ENCODE data around the gene HP.
"Not testable (repeated sequence)": the region's sequence is repeated elsewhere in the genome, so short reads cannot be mapped to it uniquely, and the experiment has no call there.

Gene HP

GRCh38 chr16:72057313-72057712 is 3.0 kb downstream of the HP start:
- not testable (repeated sequence) for H3K4me1 Mint-ChIP-seq (ENCODE audit: low read depth); H3K27me3 Mint-ChIP-seq (ENCODE audit: low read depth); H3K36me3 Mint-ChIP-seq (ENCODE audit: low read depth); H3K4me3 Mint-ChIP-seq; H3K9me3 Mint-ChIP-seq; H3K27ac Mint-ChIP-seq

- not testable (repeated sequence) for H3K27ac Mint-ChIP-seq; H3K4me1 Mint-ChIP-seq (ENCODE audit: low read depth); H3K9me3 Mint-ChIP-seq; H3K27me3 Mint-ChIP-seq (ENCODE audit: low read depth); H3K36me3 Mint-ChIP-seq (ENCODE audit: low read depth); H3K4me3 Mint-ChIP-seq
Observed at GRCh38 chr16:72059060-72059459, 4.8 kb downstream of the HP start.

- Mint-ChIP-seq H3K9me3 (no peaks in the 10 kb centered on the region), H3K4me3 (no peak overlapping the region), H3K36me3 (ENCODE audit: low read depth) (no peaks in the 10 kb centered on the region), H3K4me1 (ENCODE audit: low read depth) (no peaks in the 10 kb centered on the region), H3K27me3 (ENCODE audit: low read depth) (no peaks in the 10 kb centered on the region), H3K27ac (no peak overlapping the region)
Observed at GRCh38 chr16:72060405-72060804, 6.1 kb downstream of the HP start.

GRCh38 chr16:72061564-72061963 is 7.3 kb downstream of the HP start:
- no peaks in the 10 kb centered on the region for H3K4me1 Mint-ChIP-seq (ENCODE audit: low read depth)
- no peaks in the 10 kb centered on the region for H3K27me3 Mint-ChIP-seq (ENCODE audit: low read depth)
- no peak overlapping the region for H3K27ac Mint-ChIP-seq
- H3K4me3 Mint-ChIP-seq = no peak overlapping the region
- no peaks in the 10 kb centered on the region for H3K9me3 Mint-ChIP-seq
- no peaks in the 10 kb centered on the region for H3K36me3 Mint-ChIP-seq (ENCODE audit: low read depth)

- H3K27ac Mint-ChIP-seq = no peak overlapping the region
- no peaks in the 10 kb centered on the region for H3K4me1 Mint-ChIP-seq (ENCODE audit: low read depth)
- no peaks in the 10 kb centered on the region for H3K9me3 Mint-ChIP-seq
- no peak overlapping the region for H3K4me3 Mint-ChIP-seq
- no peaks in the 10 kb centered on the region for H3K27me3 Mint-ChIP-seq (ENCODE audit: low read depth)
- no peaks in the 10 kb centered on the region for H3K36me3 Mint-ChIP-seq (ENCODE audit: low read depth)
Observed at GRCh38 chr16:72064361-72064894, 10.1 kb downstream of the HP start.

GRCh38 chr16:72066747-72067146 is 12.4 kb downstream of the HP start:
- Mint-ChIP-seq H3K27ac (no peak overlapping the region), H3K9me3 (no peaks in the 10 kb centered on the region), H3K36me3 (ENCODE audit: low read depth) (no peaks in the 10 kb centered on the region), H3K4me3 (no peak overlapping the region), H3K4me1 (ENCODE audit: low read depth) (no peaks in the 10 kb centered on the region), H3K27me3 (ENCODE audit: low read depth) (no peaks in the 10 kb centered on the region)

GRCh38 chr16:72068930-72069329 is 14.6 kb downstream of the HP start:
- H3K36me3 Mint-ChIP-seq (ENCODE audit: low read depth) = no peaks in the 10 kb centered on the region
- no peaks in the 10 kb centered on the region for H3K9me3 Mint-ChIP-seq
- no peaks in the 10 kb centered on the region for H3K4me1 Mint-ChIP-seq (ENCODE audit: low read depth)
- H3K4me3 Mint-ChIP-seq = no peak overlapping the region
- no peak overlapping the region for H3K27ac Mint-ChIP-seq
- H3K27me3 Mint-ChIP-seq (ENCODE audit: low read depth) = no peaks in the 10 kb centered on the region

- no peaks in the 10 kb centered on the region for H3K9me3 Mint-ChIP-seq
- no peaks in the 10 kb centered on the region for H3K27me3 Mint-ChIP-seq (ENCODE audit: low read depth)
- no peaks in the 10 kb centered on the region for H3K4me1 Mint-ChIP-seq (ENCODE audit: low read depth)
- no peak overlapping the region for H3K4me3 Mint-ChIP-seq
- H3K27ac Mint-ChIP-seq = no peak overlapping the region
- H3K36me3 Mint-ChIP-seq (ENCODE audit: low read depth) = no peaks in the 10 kb centered on the region
Observed at GRCh38 chr16:72072514-72073342, 18.4 kb downstream of the HP start.

- no peak overlapping the region for H3K27ac Mint-ChIP-seq
- no peaks in the 10 kb centered on the region for H3K36me3 Mint-ChIP-seq (ENCODE audit: low read depth)
- no peaks in the 10 kb centered on the region for H3K27me3 Mint-ChIP-seq (ENCODE audit: low read depth)
- H3K4me3 Mint-ChIP-seq = no peak overlapping the region
- H3K4me1 Mint-ChIP-seq (ENCODE audit: low read depth) = no peaks in the 10 kb centered on the region
- H3K9me3 Mint-ChIP-seq = no peaks in the 10 kb centered on the region
Observed at GRCh38 chr16:72073560-72074230, 19.4 kb downstream of the HP start.

- not testable (repeated sequence) for H3K4me1 Mint-ChIP-seq (ENCODE audit: low read depth); H3K36me3 Mint-ChIP-seq (ENCODE audit: low read depth); H3K27ac Mint-ChIP-seq; H3K27me3 Mint-ChIP-seq (ENCODE audit: low read depth); H3K4me3 Mint-ChIP-seq; H3K9me3 Mint-ChIP-seq
Observed at GRCh38 chr16:72075067-72075466, 20.8 kb downstream of the HP start.

GRCh38 chr16:72076991-72077706 is 22.8 kb downstream of the HP start:
- not testable (repeated sequence) for H3K9me3 Mint-ChIP-seq; H3K4me3 Mint-ChIP-seq; H3K27me3 Mint-ChIP-seq (ENCODE audit: low read depth); H3K36me3 Mint-ChIP-seq (ENCODE audit: low read depth); H3K4me1 Mint-ChIP-seq (ENCODE audit: low read depth); H3K27ac Mint-ChIP-seq

- no peak overlapping the region for H3K27ac Mint-ChIP-seq
- no peaks in the 10 kb centered on the region for H3K4me1 Mint-ChIP-seq (ENCODE audit: low read depth)
- no peak overlapping the region for H3K4me3 Mint-ChIP-seq
- H3K36me3 Mint-ChIP-seq (ENCODE audit: low read depth) = peaks cover 31% of the 10 kb centered on the region
- H3K9me3 Mint-ChIP-seq = peaks cover 13% of the 10 kb centered on the region
- no peaks in the 10 kb centered on the region for H3K27me3 Mint-ChIP-seq (ENCODE audit: low read depth)
Observed at GRCh38 chr16:72083778-72084404, 29.6 kb downstream of the HP start.

- H3K27me3 Mint-ChIP-seq (ENCODE audit: low read depth) = no peaks in the 10 kb centered on the region
- H3K4me3 Mint-ChIP-seq = no peak overlapping the region
- H3K4me1 Mint-ChIP-seq (ENCODE audit: low read depth) = no peaks in the 10 kb centered on the region
- peaks cover 35% of the 10 kb centered on the region for H3K36me3 Mint-ChIP-seq (ENCODE audit: low read depth)
- H3K27ac Mint-ChIP-seq = no peak overlapping the region
- peaks cover 13% of the 10 kb centered on the region for H3K9me3 Mint-ChIP-seq
Observed at GRCh38 chr16:72084445-72084844, 30.1 kb downstream of the HP start.

GRCh38 chr16:72085002-72085401 is 30.7 kb downstream of the HP start:
- peaks cover 1% of the 10 kb centered on the region for H3K4me1 Mint-ChIP-seq (ENCODE audit: low read depth)
- H3K36me3 Mint-ChIP-seq (ENCODE audit: low read depth) = peaks cover 37% of the 10 kb centered on the region
- no peaks in the 10 kb centered on the region for H3K27me3 Mint-ChIP-seq (ENCODE audit: low read depth)
- H3K4me3 Mint-ChIP-seq = no peak overlapping the region
- no peak overlapping the region for H3K27ac Mint-ChIP-seq
- peaks cover 13% of the 10 kb centered on the region for H3K9me3 Mint-ChIP-seq

Measured in T-helper 1 cell treated with Interleukin-12 subunit alpha and Interleukin-12 subunit beta and Interleukin-4 antibody, amounts not matched to agents 30 μg/mL and 1 μg/mL, for 36 hours (primary cell).